Mammary epithelial cell (primary cell): ENCODE data around the gene SLC25A33.

ENCODE experiments used
- CTCF ChIP-seq, 2 donors: IDR thresholded peaks in 1 of 2; conservative IDR thresholded peaks in 1 of 2; 2 replicates each; pipeline ENCODE4 v1.5.1; 2011 to 2012; ENCODE audit warnings: inconsistent platforms in 2 of 2, low read length in 2 of 2, mild to moderate bottlenecking in 2 of 2, control low read depth in 1 of 2, low read depth in 1 of 2; ENCODE audit not compliant: insufficient read depth in 1 of 2; ENCODE audit errors: extremely low read depth in 1 of 2
- EZH2 ChIP-seq: IDR thresholded peaks from 2 replicates; pipeline ENCODE4 v1.6.1; 2012; ENCODE audit warnings: low read length, inconsistent platforms, borderline replicate concordance

- TF ChIP-seq CTCF (conservative IDR thresholded peaks at IDR 0.05 in 1 of 2, IDR thresholded peaks at IDR 0.05 in 1 of 2; ENCODE audit: extremely low read depth in 1 of 2, insufficient read depth in 1 of 2, low read depth in 1 of 2, low read length in 2 of 2) (no peak), EZH2 (no peak)
Measured at GRCh38 chr1:9595156-9595967, 56.1 kb downstream of the SLC25A33 start.
